ENCODE measurements around the gene SETD3. TPM values are rescaled to one million over a fixed set of nuclear protein-coding genes. Genes with fewer than 3 reads are reported as not detected.

The SETD3 gene
- total RNA-seq, 2 donors from 2014 or later = 57.8 to 68.1 TPM

GRCh38 chr14:99461411-99462085, 19.1 kb downstream of the SETD3 start:
- H3K27me3 ChIP-seq (ENCODE audit: control insufficient read depth, insufficient read depth, low read length, poor library complexity, severe bottlenecking) = no peaks in the 10 kb centered on the region
- peaks cover 52% of the 10 kb centered on the region for H3K36me3 ChIP-seq (ENCODE audit: control insufficient read depth, insufficient read depth, low read length)
- Mint-ChIP-seq H3K36me3 (ENCODE audit: low read depth) (peaks cover 45% of the 10 kb centered on the region), H3K27ac (peak overlapping the region; percentile 2), H3K27me3 (ENCODE audit: insufficient read depth) (no peaks in the 10 kb centered on the region), H3K4me1 (peaks cover 15% of the 10 kb centered on the region), H3K4me3 (no peak overlapping the region), H3K9me3 (no peaks in the 10 kb centered on the region)
- TF ChIP-seq CTCF (conservative IDR thresholded peaks at IDR 0.05) = no peak
- no peak overlapping the region for H3K9ac ChIP-seq (ENCODE audit: extremely low read depth, low read length, poor library complexity, severe bottlenecking)
- H3K27ac ChIP-seq (ENCODE audit: low read depth, low read length) = no peak overlapping the region
- WGBS, 2 experiments (ENCODE audit: insufficient coverage in 1 of 2, insufficient read length in 1 of 2) = 96% methylated on average over 4 of the region's 5 CpGs; no CpG with 5 or more reads in 1 of the 2 experiments
- no peaks in the 10 kb centered on the region for H3K4me1 ChIP-seq (ENCODE audit: control insufficient read depth, insufficient read depth, low read length)
- no peak for DNase-seq
- no peaks in the 10 kb centered on the region for H3K9me3 ChIP-seq (ENCODE audit: control insufficient read depth, low read length)
- H3K4me3 ChIP-seq (ENCODE audit: low read length) = no peak overlapping the region

GRCh38 chr14:99460793-99461192, 19.9 kb downstream of the SETD3 start:
- Mint-ChIP-seq H3K27ac (peak overlapping the region; percentile 2), H3K4me3 (no peak overlapping the region)

GRCh38 chr14:99459481-99460100, 21.1 kb downstream of the SETD3 start:
- Histone ChIP-seq H3K27ac (ENCODE audit: low read depth, low read length) (no peak overlapping the region), H3K27me3 (ENCODE audit: control insufficient read depth, insufficient read depth, low read length, poor library complexity, severe bottlenecking) (no peaks in the 10 kb centered on the region), H3K4me1 (ENCODE audit: control insufficient read depth, insufficient read depth, low read length) (no peaks in the 10 kb centered on the region), H3K9ac (ENCODE audit: extremely low read depth, low read length, poor library complexity, severe bottlenecking) (no peak overlapping the region), H3K4me3 (ENCODE audit: low read length) (no peak overlapping the region), H3K36me3 (ENCODE audit: control insufficient read depth, insufficient read depth, low read length) (peaks cover 64% of the 10 kb centered on the region), H3K9me3 (ENCODE audit: control insufficient read depth, low read length) (no peaks in the 10 kb centered on the region)
- Mint-ChIP-seq H3K4me3 (no peak overlapping the region), H3K36me3 (ENCODE audit: low read depth) (peaks cover 46% of the 10 kb centered on the region), H3K27me3 (ENCODE audit: insufficient read depth) (no peaks in the 10 kb centered on the region), H3K9me3 (no peaks in the 10 kb centered on the region), H3K27ac (peak overlapping the region; percentile 13), H3K4me1 (peaks cover 12% of the 10 kb centered on the region)
- 94 to 100% methylated on average over 4 to 5 of the region's 5 CpGs for WGBS, 2 experiments (ENCODE audit: insufficient coverage in 1 of 2, insufficient read length in 1 of 2)
- no peak for TF ChIP-seq CTCF (conservative IDR thresholded peaks at IDR 0.05)
- DNase-seq = peak; percentile 11

More at GRCh38 chr14:99460793-99461192, 19.9 kb downstream of the SETD3 start:
- peaks cover 47% of the 10 kb centered on the region for H3K36me3 Mint-ChIP-seq (ENCODE audit: low read depth)
- no peaks in the 10 kb centered on the region for H3K9me3 Mint-ChIP-seq
- Histone ChIP-seq H3K36me3 (ENCODE audit: control insufficient read depth, insufficient read depth, low read length) (peaks cover 59% of the 10 kb centered on the region), H3K9ac (ENCODE audit: extremely low read depth, low read length, poor library complexity, severe bottlenecking) (no peak overlapping the region), H3K4me3 (ENCODE audit: low read length) (no peak overlapping the region), H3K27ac (ENCODE audit: low read depth, low read length) (no peak overlapping the region), H3K4me1 (ENCODE audit: control insufficient read depth, insufficient read depth, low read length) (no peaks in the 10 kb centered on the region), H3K27me3 (ENCODE audit: control insufficient read depth, insufficient read depth, low read length, poor library complexity, severe bottlenecking) (no peaks in the 10 kb centered on the region), H3K9me3 (ENCODE audit: control insufficient read depth, low read length) (no peaks in the 10 kb centered on the region)
- peak; percentile 49 for TF ChIP-seq CTCF (conservative IDR thresholded peaks at IDR 0.05)
- DNase-seq = peak; percentile 77
- 68 to 96% methylated on average over 3 of the region's 3 CpGs for WGBS, 2 experiments (ENCODE audit: insufficient coverage in 1 of 2, insufficient read length in 1 of 2)
- no peaks in the 10 kb centered on the region for H3K27me3 Mint-ChIP-seq (ENCODE audit: insufficient read depth)
- H3K4me1 Mint-ChIP-seq = peaks cover 12% of the 10 kb centered on the region
